Measurements from ENCODE around the gene MYG1. TPM values are rescaled to one million over a fixed set of nuclear protein-coding genes. Genes with fewer than 3 reads are reported as not detected.

The MYG1 gene
- total RNA-seq, 4 donors from 2014 or later = 38.2 to 54.6 (median 46.3) TPM

DNA sequence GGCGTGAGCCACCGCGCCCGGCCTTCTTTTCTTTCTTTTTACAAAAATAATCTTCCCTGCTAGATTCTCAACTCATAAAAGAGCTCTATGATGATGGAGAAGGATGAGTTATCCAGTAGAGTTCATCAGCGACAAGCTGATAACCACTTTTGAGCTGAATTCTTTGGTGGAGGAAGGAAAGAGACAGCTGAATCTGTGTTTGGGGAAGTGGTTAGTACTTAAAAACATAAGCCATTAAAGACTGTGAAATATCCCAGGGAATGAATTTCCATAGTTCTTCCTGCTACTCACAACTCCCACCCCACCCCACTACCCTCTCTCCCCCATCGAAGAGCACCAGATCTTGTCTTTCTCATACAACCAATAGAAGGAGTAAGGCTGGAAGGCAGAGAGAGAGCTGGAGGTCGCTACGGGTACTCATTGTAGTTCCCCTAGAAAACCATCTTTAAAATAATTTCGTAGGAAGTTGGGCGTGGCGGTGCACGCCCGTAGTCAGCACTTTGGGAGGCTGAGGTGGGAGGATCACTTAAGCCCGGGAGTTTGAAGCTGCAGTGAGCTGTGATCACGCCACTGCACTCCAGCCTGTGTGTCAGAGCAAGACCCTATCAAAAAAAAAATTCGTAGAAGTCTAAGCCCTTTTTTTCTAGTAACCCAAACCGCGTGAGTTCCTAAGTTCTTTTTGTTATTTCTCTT is 32.0 kb upstream of the MYG1 start:
- H3K4me3 ChIP-seq = peak overlapping the region; percentile 77
- H3K27me3 ChIP-seq = no peaks in the 10 kb centered on the region
- H3K4me1 ChIP-seq = peaks cover 13% of the 10 kb centered on the region
- no peak overlapping the region for H3K27ac ChIP-seq
- 39% methylated on average over 18 of the region's 18 CpGs for WGBS
- no peak for DNase-seq (ENCODE audit: low spot score in 2 of 2)
- H3K36me3 ChIP-seq = no peaks in the 10 kb centered on the region
- H3K9me3 ChIP-seq = no peaks in the 10 kb centered on the region
- no peak for TF ChIP-seq POLR2AphosphoS5 (IDR thresholded peaks at IDR 0.05)
- TF ChIP-seq EP300 (IDR thresholded peaks at IDR 0.05) = no peak
- no peak for TF ChIP-seq POLR2A (IDR thresholded peaks at IDR 0.05)
- TF ChIP-seq, protein P1, sequence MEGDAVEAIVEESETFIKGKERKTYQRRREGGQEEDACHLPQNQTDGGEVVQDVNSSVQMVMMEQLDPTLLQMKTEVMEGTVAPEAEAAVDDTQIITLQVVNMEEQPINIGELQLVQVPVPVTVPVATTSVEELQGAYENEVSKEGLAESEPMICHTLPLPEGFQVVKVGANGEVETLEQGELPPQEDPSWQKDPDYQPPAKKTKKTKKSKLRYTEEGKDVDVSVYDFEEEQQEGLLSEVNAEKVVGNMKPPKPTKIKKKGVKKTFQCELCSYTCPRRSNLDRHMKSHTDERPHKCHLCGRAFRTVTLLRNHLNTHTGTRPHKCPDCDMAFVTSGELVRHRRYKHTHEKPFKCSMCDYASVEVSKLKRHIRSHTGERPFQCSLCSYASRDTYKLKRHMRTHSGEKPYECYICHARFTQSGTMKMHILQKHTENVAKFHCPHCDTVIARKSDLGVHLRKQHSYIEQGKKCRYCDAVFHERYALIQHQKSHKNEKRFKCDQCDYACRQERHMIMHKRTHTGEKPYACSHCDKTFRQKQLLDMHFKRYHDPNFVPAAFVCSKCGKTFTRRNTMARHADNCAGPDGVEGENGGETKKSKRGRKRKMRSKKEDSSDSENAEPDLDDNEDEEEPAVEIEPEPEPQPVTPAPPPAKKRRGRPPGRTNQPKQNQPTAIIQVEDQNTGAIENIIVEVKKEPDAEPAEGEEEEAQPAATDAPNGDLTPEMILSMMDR (IDR thresholded peaks at IDR 0.05) = no peak

DNA sequence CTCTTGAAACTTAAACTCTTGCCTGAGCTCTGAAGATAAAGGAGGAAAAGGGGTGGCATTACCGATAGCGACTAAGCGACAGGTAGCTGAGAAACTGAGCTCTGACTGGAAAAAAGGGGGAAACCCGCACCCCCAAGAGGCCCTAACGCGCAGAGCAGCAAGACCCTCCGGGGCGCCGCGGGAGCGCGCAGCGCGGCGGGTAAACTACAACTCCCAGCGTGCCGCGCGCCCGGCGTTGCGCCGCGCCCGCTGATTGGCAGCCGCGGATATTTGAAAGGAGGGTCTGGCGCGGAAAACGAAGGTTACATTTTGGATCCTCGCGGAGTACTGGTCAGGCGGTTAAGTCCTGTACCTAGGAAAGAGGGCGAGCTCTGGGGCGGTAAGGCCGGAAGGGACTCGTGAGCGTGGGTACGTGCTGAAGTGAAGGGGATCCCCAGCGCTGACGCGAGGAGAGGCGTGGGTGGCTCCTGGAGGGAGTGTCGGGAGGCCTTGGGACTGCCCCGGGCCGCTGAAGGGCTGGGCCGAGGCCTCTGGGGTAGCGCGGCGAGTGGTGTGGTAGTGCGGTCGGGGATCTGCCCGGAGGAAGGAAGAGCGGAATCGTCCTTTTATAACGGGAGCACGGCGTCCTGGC is 31.4 kb upstream of the MYG1 start, which contains the start of gene ESPL1:
Gene ESPL1, plus strand, starts transcription at position 301 of the 631 bp plus-strand sequence. CDS start 468 bp downstream, outside the sequence.
- Histone ChIP-seq H3K27me3 (no peaks in the 10 kb centered on the region), H3K36me3 (no peaks in the 10 kb centered on the region), H3K4me1 (peaks cover 13% of the 10 kb centered on the region), H3K4me3 (peak within 1 kb of the TSS; percentile 77), H3K27ac (no peak within 1 kb of the TSS), H3K9me3 (no peaks in the 10 kb centered on the region)
- WGBS = 0% methylated on average over 55 of the region's 58 CpGs
- no peak for TF ChIP-seq POLR2A (IDR thresholded peaks at IDR 0.05)
- no peak for TF ChIP-seq POLR2AphosphoS5 (IDR thresholded peaks at IDR 0.05)
- TF ChIP-seq, protein P1 (IDR thresholded peaks at IDR 0.05) = peak; percentile 7 to 15
- DNase-seq (ENCODE audit: low spot score in 2 of 2) = no peak

DNA sequence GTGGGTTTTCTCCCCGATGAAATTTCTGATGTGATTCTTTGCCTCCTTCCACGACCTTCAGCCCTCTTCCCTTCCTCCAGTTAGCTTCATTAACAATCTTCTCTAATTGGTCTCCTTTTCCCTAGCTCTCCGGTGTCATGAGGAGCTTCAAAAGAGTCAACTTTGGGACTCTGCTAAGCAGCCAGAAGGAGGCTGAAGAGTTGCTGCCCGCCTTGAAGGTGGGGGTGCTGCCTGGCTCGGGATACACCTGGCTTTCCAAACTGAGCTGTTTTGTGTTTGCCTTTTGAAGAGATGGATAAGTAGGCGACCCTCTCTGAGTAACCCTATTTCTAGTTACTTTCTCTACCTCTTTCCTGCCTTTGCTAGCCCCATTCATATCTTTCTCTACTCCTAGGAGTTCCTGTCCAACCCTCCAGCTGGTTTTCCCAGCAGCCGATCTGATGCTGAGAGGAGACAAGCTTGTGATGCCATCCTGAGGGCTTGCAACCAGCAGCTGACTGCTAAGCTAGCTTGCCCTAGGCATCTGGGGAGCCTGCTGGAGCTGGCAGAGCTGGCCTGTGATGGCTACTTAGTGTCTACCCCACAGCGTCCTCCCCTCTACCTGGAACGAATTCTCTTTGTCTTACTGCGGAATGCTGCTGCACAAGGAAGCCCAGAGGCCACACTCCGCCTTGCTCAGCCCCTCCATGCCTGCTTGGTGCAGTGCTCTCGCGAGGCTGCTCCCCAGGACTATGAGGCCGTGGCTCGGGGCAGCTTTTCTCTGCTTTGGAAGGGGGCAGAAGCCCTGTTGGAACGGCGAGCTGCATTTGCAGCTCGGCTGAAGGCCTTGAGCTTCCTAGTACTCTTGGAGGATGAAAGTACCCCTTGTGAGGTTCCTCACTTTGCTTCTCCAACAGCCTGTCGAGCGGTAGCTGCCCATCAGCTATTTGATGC is 30.6 kb upstream of the MYG1 start:
- Histone ChIP-seq H3K9me3 (no peaks in the 10 kb centered on the region), H3K36me3 (no peaks in the 10 kb centered on the region), H3K4me3 (peak overlapping the region; percentile 77), H3K27me3 (no peaks in the 10 kb centered on the region), H3K27ac (no peak overlapping the region), H3K4me1 (peaks cover 13% of the 10 kb centered on the region)
- 54% methylated on average over 19 of the region's 20 CpGs for WGBS
- no peak for DNase-seq (ENCODE audit: low spot score in 2 of 2)
- TF ChIP-seq EP300 (IDR thresholded peaks at IDR 0.05) = no peak
- TF ChIP-seq POLR2A (IDR thresholded peaks at IDR 0.05) = no peak
- TF ChIP-seq, protein P1 (IDR thresholded peaks at IDR 0.05) = no peak
- TF ChIP-seq POLR2AphosphoS5 (IDR thresholded peaks at IDR 0.05) = no peak

DNA sequence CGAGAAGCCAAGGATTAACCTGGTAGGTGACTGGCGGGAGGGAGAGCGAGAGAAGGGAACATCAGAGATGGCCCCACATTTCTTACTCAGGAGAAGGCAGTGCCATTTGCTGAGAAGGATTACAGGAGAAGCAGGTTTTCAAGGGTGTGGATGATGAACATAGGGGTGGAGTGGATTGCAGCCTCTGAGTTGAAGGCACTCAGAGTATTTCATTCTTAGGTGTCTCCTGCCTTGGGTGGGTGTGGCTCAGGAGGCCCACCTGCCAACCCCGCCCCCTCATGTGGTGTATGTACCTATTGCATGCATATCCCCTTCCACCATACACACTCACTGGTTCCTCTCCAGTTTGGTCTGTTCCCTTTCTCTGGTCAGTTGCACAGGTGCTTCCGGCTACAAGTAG is 25.1 kb upstream of the MYG1 start:
- Histone ChIP-seq H3K4me3 (no peak overlapping the region), H3K4me1 (no peaks in the 10 kb centered on the region), H3K9me3 (no peaks in the 10 kb centered on the region), H3K27me3 (no peaks in the 10 kb centered on the region), H3K27ac (no peak overlapping the region), H3K36me3 (no peaks in the 10 kb centered on the region)
- no peak for DNase-seq (ENCODE audit: low spot score in 2 of 2)
- 88% methylated on average over 5 of the region's 5 CpGs for WGBS
- TF ChIP-seq POLR2AphosphoS5 (IDR thresholded peaks at IDR 0.05) (no peak), EP300 (IDR thresholded peaks at IDR 0.05) (no peak), POLR2A (IDR thresholded peaks at IDR 0.05) (no peak)
- TF ChIP-seq, protein P1 (IDR thresholded peaks at IDR 0.05) = no peak

Measured in suprapubic skin (tissue), 4 donors.